Activated CD8-positive, alpha-beta memory T cell treated with anti-CD3 and anti-CD28 coated beads, Interleukin-2, amount 50 U/mL, for 48 hours (primary cell): Measurements from ENCODE around the gene SELENOI.
A peak's percentile ranks its signal among the peaks of the same experiment; 100 is the strongest.
"Not testable (repeated sequence)": the region's sequence is repeated elsewhere in the genome, so short reads cannot be mapped to it uniquely, and the experiment has no call there.

Source experiments
- DNase-seq: peaks from one replicate; pipeline ENCODE4 v3.0.0-alpha.2; 2020

The SELENOI gene

GRCh38 chr2:26359886-26360473 is 14.0 kb downstream of the SELENOI start:
- no peak for DNase-seq

GRCh38 chr2:26363323-26363722 is 17.4 kb downstream of the SELENOI start:
- no peak for DNase-seq

DNA sequence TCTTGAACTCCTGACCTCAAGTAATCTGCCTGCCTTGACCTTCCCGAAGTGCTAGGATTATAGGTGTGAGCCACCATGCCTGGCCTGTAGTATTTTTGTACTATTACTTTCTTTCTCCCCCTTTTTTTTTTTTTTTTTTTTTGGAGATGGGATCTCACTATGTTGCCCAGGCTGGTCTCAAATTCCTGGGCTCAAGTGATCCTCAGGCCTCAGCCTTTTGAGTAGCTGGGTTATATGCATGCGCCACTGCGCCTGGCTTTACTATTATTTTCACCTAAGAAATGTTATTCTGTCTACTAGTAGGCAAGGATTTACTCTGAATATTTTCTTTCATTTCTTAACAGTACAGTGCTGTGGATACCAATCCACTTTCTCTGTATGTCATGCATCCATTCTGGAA is 18.0 kb downstream of the SELENOI start:
- DNase-seq: no peak

DNA sequence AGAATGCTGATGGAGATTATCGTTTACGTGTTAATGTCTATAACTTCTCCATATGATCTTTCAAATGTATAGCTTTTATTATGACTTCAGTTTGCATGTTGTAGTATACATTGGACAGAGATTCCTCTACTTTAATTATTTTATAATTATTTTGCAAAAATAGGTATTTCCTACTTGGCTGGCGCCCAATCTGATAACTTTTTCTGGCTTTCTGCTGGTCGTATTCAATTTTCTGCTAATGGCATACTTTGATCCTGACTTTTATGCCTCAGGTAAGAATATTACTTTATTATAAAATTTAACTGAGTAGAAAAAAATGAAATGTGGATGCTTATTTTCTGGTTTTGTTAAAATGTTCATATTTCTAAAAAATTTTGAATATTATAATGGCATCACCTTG is 18.7 kb downstream of the SELENOI start:
- DNase-seq: no peak

GRCh38 chr2:26366957-26367356 is 21.0 kb downstream of the SELENOI start:
- no peak for DNase-seq

- DNase-seq: not testable (repeated sequence)
These were observed 23.7 kb downstream of the SELENOI start for GRCh38 chr2:26369664-26370063.

- DNase-seq: not testable (repeated sequence)
These were observed 25.0 kb downstream of the SELENOI start for GRCh38 chr2:26370909-26371308.

DNA sequence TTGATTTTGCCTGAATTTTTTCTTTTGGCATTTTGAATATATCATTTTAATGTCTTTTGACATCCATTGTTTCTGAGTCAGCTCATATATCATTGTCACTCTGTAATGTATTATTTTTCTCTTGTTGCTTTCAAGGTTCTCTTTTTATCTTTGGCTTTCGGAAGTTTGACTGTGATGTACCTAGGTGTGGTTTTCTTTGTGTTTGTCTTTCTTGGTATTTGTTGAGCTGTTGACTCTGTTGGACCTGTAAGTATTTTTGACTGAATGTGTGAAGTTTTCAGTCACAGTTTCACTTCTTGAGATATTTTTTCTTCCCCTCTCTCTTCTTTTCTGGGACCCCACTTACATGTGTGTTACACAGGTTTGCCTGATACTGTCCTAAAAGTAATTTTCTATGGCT is 30.9 kb downstream of the SELENOI start:
- no peak for DNase-seq

DNA sequence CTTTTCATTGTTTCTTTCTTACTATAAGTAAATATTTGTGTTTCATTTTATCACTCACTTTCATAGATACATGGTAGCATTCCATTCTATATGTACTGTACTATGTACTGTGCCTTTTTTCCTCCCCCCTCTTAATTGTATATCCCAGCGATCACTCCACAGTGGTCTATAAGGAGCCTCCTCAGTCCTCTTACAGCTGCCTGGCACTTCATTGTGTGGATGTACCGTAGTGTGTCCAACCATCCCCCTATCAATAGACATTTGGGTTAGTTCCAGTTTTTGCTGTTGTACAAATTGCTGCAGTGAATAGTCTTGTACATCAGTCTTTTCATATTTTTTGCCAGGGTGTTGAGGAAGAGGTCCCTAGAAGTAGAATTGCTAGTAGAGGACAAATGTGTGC is 34.3 kb downstream of the SELENOI start:
- no peak for DNase-seq

DNA sequence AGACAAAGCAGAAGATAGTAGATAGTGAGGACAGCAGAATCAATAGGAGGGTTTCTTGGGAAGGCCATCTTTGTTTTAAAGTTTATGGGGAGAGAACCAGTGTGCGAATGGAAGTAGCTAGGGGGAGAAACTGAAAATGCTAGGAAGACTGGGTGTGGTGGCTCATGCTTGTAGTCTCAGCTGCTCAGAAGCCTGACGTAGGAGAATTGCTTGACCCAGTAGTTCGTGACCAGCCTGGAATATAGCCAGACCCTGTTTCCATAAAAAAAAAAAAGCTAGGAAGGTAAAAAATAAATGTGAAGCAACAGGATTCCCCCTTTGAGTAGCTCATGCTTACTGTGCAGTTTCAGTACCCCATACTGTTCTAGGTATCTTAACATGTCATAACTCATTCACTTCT is 36.6 kb downstream of the SELENOI start:
- DNase-seq: no peak

- no peak for DNase-seq
These were observed 38.2 kb downstream of the SELENOI start for GRCh38 chr2:26384183-26384582.

DNA sequence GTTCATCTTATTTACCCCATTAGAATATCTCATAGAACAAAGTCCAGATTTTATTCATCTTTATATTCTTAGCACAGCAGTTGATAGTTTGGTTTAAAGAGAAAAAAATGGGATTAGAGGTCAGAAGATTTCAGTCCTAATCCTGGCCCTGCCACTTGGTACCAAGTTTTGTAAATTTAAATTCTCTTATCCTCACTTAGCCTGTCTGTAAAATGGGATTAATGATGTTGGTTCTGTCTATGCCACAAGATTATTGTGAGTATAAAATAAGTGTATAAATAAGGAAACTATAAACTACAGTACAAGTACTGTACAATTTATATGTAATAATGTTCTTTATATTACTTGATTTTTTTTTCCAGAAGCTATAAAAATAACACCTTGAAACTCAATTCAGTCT is 38.7 kb downstream of the SELENOI start:
- DNase-seq: no peak

- no peak for DNase-seq
These were observed 41.2 kb downstream of the SELENOI start for GRCh38 chr2:26387189-26387588.

DNA sequence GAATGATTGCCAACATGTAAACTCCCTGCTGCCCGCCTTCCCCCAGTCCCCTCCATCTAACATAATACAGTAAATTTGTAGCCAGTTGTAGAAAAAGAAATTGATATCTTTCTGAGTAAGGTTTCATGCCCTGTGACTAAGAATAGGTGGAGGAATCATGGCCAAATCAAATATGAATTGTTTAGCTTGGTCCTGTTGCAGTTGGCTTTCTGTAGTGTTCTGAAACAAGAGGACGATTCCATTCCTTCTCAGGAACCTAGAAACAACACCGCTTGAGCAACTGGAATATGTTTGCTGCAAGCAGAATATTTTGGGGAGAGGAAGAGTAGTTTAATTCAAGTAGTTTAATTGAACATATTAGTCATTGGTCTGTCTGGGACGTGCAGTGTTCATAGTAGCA is 48.8 kb downstream of the SELENOI start:
- no peak for DNase-seq

GRCh38 chr2:26395394-26395793 is 49.5 kb downstream of the SELENOI start:
- no peak for DNase-seq

GRCh38 chr2:26396734-26397298 is 50.9 kb downstream of the SELENOI start:
- peak; percentile 62 for DNase-seq

DNA sequence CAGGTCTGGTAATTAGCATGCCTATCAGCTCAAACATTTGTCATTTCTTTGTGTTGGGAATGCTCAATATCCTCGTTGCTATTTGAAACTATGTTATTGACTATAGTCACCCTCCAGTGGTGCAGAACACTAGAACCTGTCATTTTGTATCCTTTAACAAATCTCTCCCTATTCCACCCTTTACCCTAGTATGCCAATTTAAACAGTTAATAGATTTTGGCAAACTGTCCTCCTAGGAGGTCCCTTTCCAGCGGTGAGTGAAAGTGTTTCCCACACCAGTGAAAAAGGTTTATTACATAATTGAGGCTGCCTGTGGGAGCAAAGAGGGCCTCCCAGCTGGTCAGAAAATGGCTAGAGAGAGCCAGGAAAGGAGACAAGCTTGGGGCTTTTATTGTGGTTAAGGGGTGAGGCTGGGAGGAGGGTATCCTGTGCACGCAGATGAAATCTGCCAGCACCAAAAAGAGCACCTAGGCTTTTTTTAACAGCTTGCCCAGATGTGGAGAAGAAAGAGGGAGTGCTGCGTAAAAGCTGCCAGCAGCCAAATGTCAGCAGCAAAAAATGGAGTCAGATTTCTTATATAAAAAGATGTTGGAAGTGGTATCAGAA is 53.9 kb downstream of the SELENOI start:
- no peak for DNase-seq

GRCh38 chr2:26400723-26401122 is 54.8 kb downstream of the SELENOI start:
- no peak for DNase-seq

DNA sequence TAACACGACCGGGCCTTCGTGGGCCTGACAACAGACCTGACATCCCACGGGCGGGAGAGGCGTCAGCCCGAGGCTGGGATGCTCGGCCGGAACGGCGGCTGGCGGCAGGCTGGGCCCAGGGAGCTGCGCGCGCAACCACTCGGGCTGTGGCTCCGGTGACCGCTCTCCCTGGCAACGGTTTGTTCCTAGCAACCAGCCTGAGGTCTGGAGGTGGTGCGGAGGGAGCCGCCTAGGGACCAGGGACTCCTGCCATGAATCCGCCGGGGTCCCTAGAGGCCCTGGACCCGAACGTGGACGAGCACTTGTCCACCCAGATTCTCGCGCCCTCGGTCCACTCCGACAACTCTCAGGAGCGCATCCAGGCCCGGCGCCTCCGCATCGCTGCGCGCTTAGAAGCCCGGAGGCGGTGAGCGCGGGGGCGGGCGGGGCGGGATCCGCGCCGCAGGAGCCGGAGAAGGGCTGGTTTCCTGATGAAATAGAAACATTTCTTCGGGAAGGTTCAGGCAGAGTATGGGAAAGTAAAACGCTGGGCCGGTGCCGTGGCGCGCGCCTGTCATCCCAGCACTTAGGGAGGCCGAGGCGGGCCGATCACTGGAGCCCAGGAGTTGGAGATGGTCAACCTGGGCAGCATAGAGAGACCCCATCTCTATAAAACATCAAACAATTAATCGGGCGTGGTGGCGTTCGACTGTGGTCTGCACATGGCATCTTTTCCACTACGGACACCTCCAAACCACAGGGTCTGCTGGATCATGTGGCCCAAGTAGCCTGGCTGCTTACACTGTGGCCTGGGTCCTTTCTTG is 56.0 kb downstream of the SELENOI start, which contains the start of gene DRC1:
DRC1 (plus strand) TSS at position 182 of the 803 bp plus-strand sequence; CDS start at position 252, 70 bp downstream.
- peak; percentile 70 for DNase-seq

GRCh38 chr2:26407526-26407925 is 61.6 kb downstream of the SELENOI start:
- DNase-seq: no peak

GRCh38 chr2:26409785-26410184 is 63.8 kb downstream of the SELENOI start:
- DNase-seq: no peak

DNA sequence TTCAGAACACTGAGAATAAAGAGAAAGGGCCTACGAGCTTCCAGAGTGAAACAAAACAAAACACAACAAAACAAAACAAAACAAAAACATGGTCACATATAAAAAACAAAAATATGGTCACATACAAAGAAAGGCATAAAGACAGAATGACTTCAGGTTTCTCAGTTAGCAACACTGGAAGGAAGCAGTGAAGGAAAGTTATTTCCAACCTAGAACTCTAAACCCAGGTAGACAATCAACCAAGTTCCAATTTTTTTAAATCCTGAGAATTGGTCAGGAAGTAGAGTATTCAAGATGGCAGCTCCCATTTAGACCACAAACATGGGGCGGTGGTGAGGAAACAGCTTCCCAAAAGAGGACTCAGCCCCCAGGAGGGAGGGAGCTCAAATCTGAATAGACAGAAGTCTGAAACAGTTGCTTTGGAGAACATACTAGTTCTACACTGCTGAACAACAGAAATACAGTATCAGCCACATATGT is 64.9 kb downstream of the SELENOI start:
- DNase-seq: no peak

DNA sequence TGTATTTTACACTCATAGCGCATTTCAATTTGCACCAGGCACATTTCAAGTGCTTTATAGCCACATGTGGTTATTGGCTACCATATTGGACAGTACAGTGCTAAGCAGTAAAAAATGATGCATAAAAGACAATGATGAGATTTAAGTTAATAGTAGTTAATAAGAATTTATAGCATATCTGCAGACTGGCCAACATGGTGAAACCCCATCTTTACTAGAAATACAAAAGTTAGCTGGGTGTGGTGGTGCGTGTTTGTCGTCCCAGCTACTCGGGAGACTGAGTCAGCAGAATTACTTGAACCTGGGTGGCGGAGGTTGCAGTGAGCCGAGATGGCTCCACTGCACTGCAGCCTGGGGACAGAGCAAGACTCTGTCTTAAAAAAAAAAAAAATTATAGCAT is 65.5 kb downstream of the SELENOI start:
- no peak for DNase-seq
